A549 (cell line): ENCODE measurements around the gene NEURL1.

ENCODE experiments used
- CEBPB ChIP-seq, 2 experiments: fragments of >200 bp in 1 of 2; sonication (Bioruptor Twin) in 1 of 2; formaldehyde crosslinking in 1 of 2; IDR thresholded peaks; 2 replicates each; pipeline ENCODE4 v1.6.1; 2012 to 2016
- CHD4 ChIP-seq: fragments of 200-600 bp; sonication (generic); IDR thresholded peaks from 2 replicates; pipeline ENCODE4 v1.6.1; 2016; ENCODE audit warnings: antibody characterized with exemption, mild to moderate bottlenecking, borderline replicate concordance
- JUN ChIP-seq, 2 experiments: fragments of >200 bp; sonication (Bioruptor Twin); formaldehyde crosslinking; IDR thresholded peaks; 2 replicates in 1 of 2; 3 replicates in 1 of 2; pipeline ENCODE4 v1.6.1; 2016 to 2017
- NFE2L2 ChIP-seq: fragments of 150-350 bp; conservative IDR thresholded peaks from 2 replicates; pipeline ENCODE4 v1.6.1; 2014; ENCODE audit warnings: low read length
- POLR2A ChIP-seq: IDR thresholded peaks from 2 replicates; pipeline ENCODE4 v1.6.1; 2012; ENCODE audit warnings: mild to moderate bottlenecking, low read length
- POLR2AphosphoS2 ChIP-seq: conservative IDR thresholded peaks from 2 replicates; pipeline ENCODE4 v1.6.1; 2012; ENCODE audit warnings: low read length, improper control_type of control experiment, inconsistent platforms
- ZC3H11A ChIP-seq: fragments of 450-650 bp; IDR thresholded peaks from 2 replicates; pipeline ENCODE4 v1.6.1; 2014; ENCODE audit warnings: antibody characterized with exemption, mild to moderate bottlenecking
- TF ChIP-seq, protein P1 (sequence below): fragments of >200 bp; sonication (Bioruptor Twin); formaldehyde crosslinking; IDR thresholded peaks from 3 replicates; pipeline ENCODE4 v1.5.1; 2016
- TF ChIP-seq, protein P2 (sequence below): IDR thresholded peaks from 2 replicates; pipeline ENCODE4 v1.6.1; 2012
- TF ChIP-seq, protein P3 (sequence below): fragments of 450-650 bp; IDR thresholded peaks from 2 replicates; pipeline ENCODE4 v1.6.1; 2014; ENCODE audit warnings: antibody characterized with exemption

DNA sequence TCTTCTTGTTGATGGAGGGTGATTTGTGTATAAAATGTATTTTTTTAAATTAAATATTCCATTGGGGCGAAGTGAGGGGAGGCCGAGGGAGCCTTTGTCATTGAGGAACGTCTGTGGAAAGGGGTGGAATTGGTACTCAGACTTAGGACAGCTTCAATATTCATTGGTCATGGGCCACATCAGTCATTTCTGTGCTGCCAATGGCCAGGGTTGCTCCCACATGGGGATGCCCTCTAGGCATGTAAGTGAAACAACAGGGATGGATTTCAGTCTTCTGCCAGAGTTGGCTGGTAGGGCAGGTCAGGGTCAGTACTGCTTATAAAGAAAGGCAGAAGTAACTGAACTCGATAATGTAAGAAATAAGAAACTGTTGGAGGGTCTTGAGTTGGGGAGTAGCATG, 47.2 kb downstream of the NEURL1 start:
- TF ChIP-seq NFE2L2 (no peak), JUN (IDR thresholded peaks at IDR 0.05) (no peak), CEBPB (IDR thresholded peaks at IDR 0.05) (no peak), ZC3H11A (no peak), POLR2A (no peak), POLR2AphosphoS2 (no peak), CHD4 (no peak)
- TF ChIP-seq, protein P1, sequence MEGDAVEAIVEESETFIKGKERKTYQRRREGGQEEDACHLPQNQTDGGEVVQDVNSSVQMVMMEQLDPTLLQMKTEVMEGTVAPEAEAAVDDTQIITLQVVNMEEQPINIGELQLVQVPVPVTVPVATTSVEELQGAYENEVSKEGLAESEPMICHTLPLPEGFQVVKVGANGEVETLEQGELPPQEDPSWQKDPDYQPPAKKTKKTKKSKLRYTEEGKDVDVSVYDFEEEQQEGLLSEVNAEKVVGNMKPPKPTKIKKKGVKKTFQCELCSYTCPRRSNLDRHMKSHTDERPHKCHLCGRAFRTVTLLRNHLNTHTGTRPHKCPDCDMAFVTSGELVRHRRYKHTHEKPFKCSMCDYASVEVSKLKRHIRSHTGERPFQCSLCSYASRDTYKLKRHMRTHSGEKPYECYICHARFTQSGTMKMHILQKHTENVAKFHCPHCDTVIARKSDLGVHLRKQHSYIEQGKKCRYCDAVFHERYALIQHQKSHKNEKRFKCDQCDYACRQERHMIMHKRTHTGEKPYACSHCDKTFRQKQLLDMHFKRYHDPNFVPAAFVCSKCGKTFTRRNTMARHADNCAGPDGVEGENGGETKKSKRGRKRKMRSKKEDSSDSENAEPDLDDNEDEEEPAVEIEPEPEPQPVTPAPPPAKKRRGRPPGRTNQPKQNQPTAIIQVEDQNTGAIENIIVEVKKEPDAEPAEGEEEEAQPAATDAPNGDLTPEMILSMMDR = no peak
- TF ChIP-seq, protein P2, sequence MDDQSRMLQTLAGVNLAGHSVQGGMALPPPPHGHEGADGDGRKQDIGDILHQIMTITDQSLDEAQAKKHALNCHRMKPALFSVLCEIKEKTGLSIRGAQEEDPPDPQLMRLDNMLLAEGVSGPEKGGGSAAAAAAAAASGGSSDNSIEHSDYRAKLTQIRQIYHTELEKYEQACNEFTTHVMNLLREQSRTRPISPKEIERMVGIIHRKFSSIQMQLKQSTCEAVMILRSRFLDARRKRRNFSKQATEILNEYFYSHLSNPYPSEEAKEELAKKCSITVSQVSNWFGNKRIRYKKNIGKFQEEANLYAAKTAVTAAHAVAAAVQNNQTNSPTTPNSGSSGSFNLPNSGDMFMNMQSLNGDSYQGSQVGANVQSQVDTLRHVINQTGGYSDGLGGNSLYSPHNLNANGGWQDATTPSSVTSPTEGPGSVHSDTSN = no peak
- TF ChIP-seq, protein P3, sequence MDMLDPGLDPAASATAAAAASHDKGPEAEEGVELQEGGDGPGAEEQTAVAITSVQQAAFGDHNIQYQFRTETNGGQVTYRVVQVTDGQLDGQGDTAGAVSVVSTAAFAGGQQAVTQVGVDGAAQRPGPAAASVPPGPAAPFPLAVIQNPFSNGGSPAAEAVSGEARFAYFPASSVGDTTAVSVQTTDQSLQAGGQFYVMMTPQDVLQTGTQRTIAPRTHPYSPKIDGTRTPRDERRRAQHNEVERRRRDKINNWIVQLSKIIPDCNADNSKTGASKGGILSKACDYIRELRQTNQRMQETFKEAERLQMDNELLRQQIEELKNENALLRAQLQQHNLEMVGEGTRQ = no peak
